ENCODE data around the gene RIMOC1. TPM values are rescaled to one million over a fixed set of nuclear protein-coding genes. Genes with fewer than 3 reads are reported as not detected.

RIMOC1 gene
- total and polyA plus RNA-seq, 2 of the 8 experiments (the other 6 are each of a cell fraction or from before 2014, with no cell fraction given) = 20.6 to 35.1 TPM

- no peak for TF ChIP-seq TEAD4 (IDR thresholded peaks at IDR 0.05; ENCODE audit: low read depth, low read length)
- no peak for TF ChIP-seq CTCF (IDR thresholded peaks at IDR 0.05; ENCODE audit: control extremely low read depth in 1 of 3, insufficient read depth in 1 of 3, low read depth in 1 of 3, low read length in 3 of 3)
- TF ChIP-seq TCF12 (IDR thresholded peaks at IDR 0.05; ENCODE audit: low read depth, low read length) = no peak
- TF ChIP-seq GTF2F1 (IDR thresholded peaks at IDR 0.05; ENCODE audit: borderline replicate concordance, low read depth, low read length) = no peak
These were observed 32.3 kb upstream of the RIMOC1 start (continued) for GRCh38 chr5:41871852-41872251.

Measured in H1 (cell line).